ENCODE results near the gene HK3. TPM values are rescaled to one million over a fixed set of nuclear protein-coding genes. Genes with fewer than 3 reads are reported as not detected.

HK3 gene
- total RNA-seq, 1 donor from 2014 or later = not detected

- no peak for DNase-seq (ENCODE audit: extremely low read depth, low read depth, low spot score)
Measured at GRCh38 chr5:176902102-176902814, 3.1 kb upstream of the HK3 start.

- no peak for DNase-seq (ENCODE audit: extremely low read depth, low read depth, low spot score)
Measured at GRCh38 chr5:176901260-176902101, 2.3 kb upstream of the HK3 start.

GRCh38 chr5:176900780-176901204, 1.6 kb upstream of the HK3 start:
- no peak for DNase-seq (ENCODE audit: extremely low read depth, low read depth, low spot score)

- DNase-seq (ENCODE audit: extremely low read depth, low read depth, low spot score) = no peak
Measured at GRCh38 chr5:176899946-176900779, 1.0 kb upstream of the HK3 start.

- no peak for DNase-seq (ENCODE audit: extremely low read depth, low read depth, low spot score)
Measured at GRCh38 chr5:176897263-176897662, 1.9 kb downstream of the HK3 start.

- DNase-seq (ENCODE audit: extremely low read depth, low read depth, low spot score) = no peak
Measured at GRCh38 chr5:176895831-176896230, 3.3 kb downstream of the HK3 start.

GRCh38 chr5:176894298-176894697, 4.8 kb downstream of the HK3 start:
- no peak for DNase-seq (ENCODE audit: extremely low read depth, low read depth, low spot score)

- DNase-seq (ENCODE audit: extremely low read depth, low read depth, low spot score) = no peak
Measured at GRCh38 chr5:176892663-176893062, 6.5 kb downstream of the HK3 start.

- no peak for DNase-seq (ENCODE audit: extremely low read depth, low read depth, low spot score)
Measured at GRCh38 chr5:176891331-176891958, 7.7 kb downstream of the HK3 start.

GRCh38 chr5:176890455-176891330, 8.5 kb downstream of the HK3 start:
- no peak for DNase-seq (ENCODE audit: extremely low read depth, low read depth, low spot score)

GRCh38 chr5:176889321-176890280, 9.5 kb downstream of the HK3 start:
- DNase-seq (ENCODE audit: extremely low read depth, low read depth, low spot score) = no peak

- DNase-seq (ENCODE audit: extremely low read depth, low read depth, low spot score) = no peak
Measured at GRCh38 chr5:176888865-176889165, 10.3 kb downstream of the HK3 start.

- DNase-seq (ENCODE audit: extremely low read depth, low read depth, low spot score) = no peak
Measured at GRCh38 chr5:176888016-176888864, 10.9 kb downstream of the HK3 start.

- no peak for DNase-seq (ENCODE audit: extremely low read depth, low read depth, low spot score)
Measured at GRCh38 chr5:176887252-176887849, 11.8 kb downstream of the HK3 start.

- no peak for DNase-seq (ENCODE audit: extremely low read depth, low read depth, low spot score)
Measured at GRCh38 chr5:176886336-176887251, 12.6 kb downstream of the HK3 start.

- no peak for DNase-seq (ENCODE audit: extremely low read depth, low read depth, low spot score)
Measured at GRCh38 chr5:176884571-176884890, 14.6 kb downstream of the HK3 start.
